Lower leg skin (tissue), 3 donors: ENCODE measurements around the gene MIA2.

Experiments
- CTCF ChIP-seq, 3 donors: fragments of 450-650 bp; IDR thresholded peaks; one replicate each; pipeline ENCODE4 v1.5.1; 2016; ENCODE audit warnings: antibody characterized with exemption in 3 of 3, mild to moderate bottlenecking in 3 of 3, moderate library complexity in 2 of 3
- POLR2A ChIP-seq, 2 donors: fragments of 450-650 bp; IDR thresholded peaks; one replicate each; pipeline ENCODE4 v1.6.1; 2016 to 2017; ENCODE audit warnings: antibody characterized with exemption in 2 of 2, mild to moderate bottlenecking in 1 of 2, moderate library complexity in 1 of 2

GRCh38 chr14:39360316-39360715 is 126.6 kb downstream of the MIA2 start:
- no peak for TF ChIP-seq CTCF (IDR thresholded peaks at IDR 0.05)
- TF ChIP-seq POLR2A (IDR thresholded peaks at IDR 0.05), result no peak
